ENCODE data around the gene KIFBP. TPM values are rescaled to one million over a fixed set of nuclear protein-coding genes. Genes with fewer than 3 reads are reported as not detected.
"Not testable (repeated sequence)": the region's sequence is repeated elsewhere in the genome, so short reads cannot be mapped to it uniquely, and the experiment has no call there.

KIFBP gene
- total RNA-seq, 2 donors from 2014 or later = 19.2 to 21.2 TPM

GRCh38 chr10:68989317-68989990 lies 851 bp downstream of the KIFBP start:
- ATAC-seq (no peak), DNase-seq (no peak)
- intact Hi-C loops (cut with DNase I, micrococcal nuclease) = no loop called here

GRCh38 chr10:68992636-68993440 lies 4.2 kb downstream of the KIFBP start:
- intact Hi-C loops (cut with DNase I, micrococcal nuclease) = no loop called here
- ATAC-seq = no peak
- peak in 1 of 2 donors; percentile 26 for DNase-seq

GRCh38 chr10:68997211-68997610 lies 8.6 kb downstream of the KIFBP start:
- DNase-seq = no peak
- no peak for ATAC-seq
- intact Hi-C loops (cut with DNase I, micrococcal nuclease) = no loop called here

GRCh38 chr10:69004821-69005220 lies 16.2 kb downstream of the KIFBP start:
- ATAC-seq (peak; percentile 48), DNase-seq (no peak)
- intact Hi-C loops (cut with DNase I, micrococcal nuclease) = loop anchor here (10.0 kb wide), 1 partner anchor 90 kb away; no protein-coding TSS in a partner anchor

- intact Hi-C loops (cut with DNase I, micrococcal nuclease) = loop anchor here (10.0 kb wide), 1 partner anchor 89 kb away; no protein-coding TSS in a partner anchor
- ATAC-seq = no peak
- DNase-seq = no peak
These were observed 17.3 kb downstream of the KIFBP start for GRCh38 chr10:69005704-69006485.

- ATAC-seq = no peak
- intact Hi-C loops (cut with DNase I, micrococcal nuclease) = loop anchor here (10.0 kb wide), 1 partner anchor 88 kb away; no protein-coding TSS in a partner anchor
- DNase-seq = no peak
These were observed 18.7 kb downstream of the KIFBP start for GRCh38 chr10:69007260-69007659.

- ATAC-seq (no peak), DNase-seq (no peak)
- intact Hi-C loops (cut with DNase I, micrococcal nuclease) = loop anchor here (10.0 kb wide), 1 partner anchor 85 kb away; no protein-coding TSS in a partner anchor
These were observed 20.8 kb downstream of the KIFBP start for GRCh38 chr10:69009360-69009759.

GRCh38 chr10:69010151-69010640 lies 21.6 kb downstream of the KIFBP start:
- no peak for DNase-seq
- intact Hi-C loops (cut with DNase I, micrococcal nuclease) = no loop called here

GRCh38 chr10:69012778-69013177 lies 24.2 kb downstream of the KIFBP start:
- intact Hi-C loops (cut with DNase I, micrococcal nuclease); DNase-seq; ATAC-seq: not testable (repeated sequence)

More at GRCh38 chr10:69010151-69010640, 21.6 kb downstream of the KIFBP start:
- no peak for ATAC-seq

- no peak for ATAC-seq
- intact Hi-C loops (cut with DNase I, micrococcal nuclease) = no loop called here
These were observed 25.6 kb downstream of the KIFBP start for GRCh38 chr10:69014171-69014570.

GRCh38 chr10:69018613-69019012 lies 30.0 kb downstream of the KIFBP start:
- ATAC-seq (no peak), DNase-seq (no peak)
- intact Hi-C loops (cut with DNase I, micrococcal nuclease) = no loop called here

More at GRCh38 chr10:69014171-69014570, 25.6 kb downstream of the KIFBP start:
- no peak for DNase-seq

GRCh38 chr10:69022611-69023010 lies 34.0 kb downstream of the KIFBP start:
- ATAC-seq = no peak
- intact Hi-C loops (cut with DNase I, micrococcal nuclease) = no loop called here
- no peak for DNase-seq

GRCh38 chr10:69025370-69025896 lies 36.8 kb downstream of the KIFBP start:
- no peak for ATAC-seq
- DNase-seq = no peak
- intact Hi-C loops (cut with DNase I, micrococcal nuclease) = no loop called here

- no peak for DNase-seq
- intact Hi-C loops (cut with DNase I, micrococcal nuclease) = no loop called here
- ATAC-seq = no peak
These were observed 44.7 kb downstream of the KIFBP start for GRCh38 chr10:69033256-69033655.

GRCh38 chr10:69037489-69037888 lies 48.9 kb downstream of the KIFBP start:
- intact Hi-C loops (cut with DNase I, micrococcal nuclease) = no loop called here
- DNase-seq = no peak
- no peak for ATAC-seq

GRCh38 chr10:69040904-69041303 lies 52.3 kb downstream of the KIFBP start:
- DNase-seq; ATAC-seq; intact Hi-C loops (cut with DNase I, micrococcal nuclease): not testable (repeated sequence)

GRCh38 chr10:69042417-69042816 lies 53.8 kb downstream of the KIFBP start:
- intact Hi-C loops (cut with DNase I, micrococcal nuclease) = no loop called here
- no peak for ATAC-seq
- no peak for DNase-seq

- DNase-seq (no peak), ATAC-seq (no peak)
- intact Hi-C loops (cut with DNase I, micrococcal nuclease) = no loop called here
These were observed 54.2 kb downstream of the KIFBP start for GRCh38 chr10:69042838-69043237.
